CD4-positive, alpha-beta T cell treated with Interleukin-6 at 100 ng/mL for 8 hours (primary cell): ENCODE data around the gene PPP1R13B.

Source experiments
- DNase-seq: peaks from one replicate; pipeline ENCODE4 v3.0.0-alpha.2; 2020; ENCODE audit warnings: mixed read lengths, low spot score

PPP1R13B gene

GRCh38 chr14:103740991-103741689, 106.2 kb downstream of the PPP1R13B start:
- DNase-seq: no peak

- no peak for DNase-seq
Observed at GRCh38 chr14:103739793-103740501, 107.4 kb downstream of the PPP1R13B start.

- no peak for DNase-seq
Observed at GRCh38 chr14:103739466-103739792, 107.9 kb downstream of the PPP1R13B start.

DNA sequence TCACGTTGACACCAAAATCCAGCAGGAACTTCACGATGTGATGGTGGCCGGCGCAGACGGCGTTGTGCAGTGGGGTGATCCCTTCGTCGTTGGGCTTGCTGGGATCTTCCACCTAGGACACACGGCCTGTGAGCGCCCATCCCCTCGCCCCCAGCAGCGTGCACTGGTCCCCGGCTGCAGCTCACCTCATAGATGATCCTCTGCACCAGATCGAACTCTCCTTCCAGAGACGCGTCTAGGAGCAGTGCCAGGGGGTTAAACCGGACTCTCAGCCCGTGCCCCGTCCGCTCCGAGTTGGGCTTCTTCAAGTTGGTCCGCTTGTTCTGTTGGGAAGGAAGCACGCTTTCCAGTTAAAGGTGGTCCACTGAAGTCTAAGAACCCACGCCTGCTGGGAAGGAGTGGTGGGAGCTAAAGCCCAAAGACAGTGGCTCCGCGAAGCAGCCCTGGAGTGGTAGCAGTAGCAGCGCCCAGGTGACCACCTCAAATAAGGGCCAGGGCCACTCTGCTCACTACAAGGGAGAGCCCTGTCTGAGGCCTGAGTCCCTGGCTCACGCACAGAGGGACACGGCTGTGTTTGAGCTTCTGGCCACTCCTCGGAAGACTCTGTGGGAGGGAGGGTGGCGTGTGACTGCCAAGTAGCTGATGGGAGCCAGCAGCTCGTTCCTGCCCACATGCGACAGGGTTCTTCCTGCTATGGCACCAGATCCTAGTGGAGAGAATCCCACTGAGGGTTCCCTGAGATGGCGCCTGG, 108.5 kb downstream of the PPP1R13B start:
- no peak for DNase-seq

DNA sequence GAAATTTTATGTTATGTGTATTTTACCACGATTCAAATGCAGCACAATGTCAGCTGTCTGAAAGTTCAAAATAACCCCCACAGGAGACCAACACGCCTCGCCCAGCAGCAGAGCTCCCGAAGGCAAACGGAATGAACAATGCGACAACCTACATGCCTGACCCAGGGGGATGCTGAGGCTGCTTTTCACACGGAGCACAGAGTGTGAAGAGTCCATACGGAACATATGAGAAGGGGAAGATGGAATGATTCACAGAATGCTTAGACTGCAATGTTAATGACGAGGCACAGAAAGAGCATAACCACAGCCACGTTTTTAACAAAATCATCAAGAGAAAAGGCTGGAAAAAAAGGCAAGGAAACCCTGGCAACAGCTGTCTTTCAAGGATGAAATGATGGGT, 109.2 kb downstream of the PPP1R13B start:
- DNase-seq: no peak

DNA sequence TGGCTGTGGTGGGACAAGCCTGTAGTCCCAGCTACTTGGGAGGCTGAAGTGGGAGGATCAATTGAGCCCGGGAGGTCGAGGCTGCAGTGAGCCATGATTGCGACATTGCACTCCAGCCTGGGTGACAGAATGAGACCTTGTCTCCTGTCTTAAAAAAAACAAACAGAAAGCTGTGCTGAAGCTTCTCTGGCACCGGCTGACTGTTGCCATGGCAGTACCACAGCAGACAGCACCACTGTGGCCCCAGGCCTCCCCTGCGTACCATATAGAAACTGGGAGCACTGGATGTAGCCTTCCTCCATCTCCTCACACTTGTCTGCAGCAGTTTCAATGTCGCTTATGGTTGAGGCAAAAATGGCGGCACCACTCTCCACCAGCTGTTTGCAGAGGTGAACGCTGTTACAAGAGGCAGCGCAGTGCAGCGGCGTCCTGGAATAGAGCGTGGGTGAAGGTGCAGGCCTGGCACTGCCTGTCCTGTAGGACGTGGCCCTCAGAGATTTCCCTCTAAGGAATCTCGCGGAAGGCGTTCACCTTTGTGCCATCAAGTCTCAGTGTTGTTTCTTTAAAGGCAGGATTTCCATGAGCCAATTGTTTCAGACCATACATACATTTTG, 109.8 kb downstream of the PPP1R13B start:
- no peak for DNase-seq

GRCh38 chr14:103736546-103737431, 110.6 kb downstream of the PPP1R13B start:
- DNase-seq: no peak

DNA sequence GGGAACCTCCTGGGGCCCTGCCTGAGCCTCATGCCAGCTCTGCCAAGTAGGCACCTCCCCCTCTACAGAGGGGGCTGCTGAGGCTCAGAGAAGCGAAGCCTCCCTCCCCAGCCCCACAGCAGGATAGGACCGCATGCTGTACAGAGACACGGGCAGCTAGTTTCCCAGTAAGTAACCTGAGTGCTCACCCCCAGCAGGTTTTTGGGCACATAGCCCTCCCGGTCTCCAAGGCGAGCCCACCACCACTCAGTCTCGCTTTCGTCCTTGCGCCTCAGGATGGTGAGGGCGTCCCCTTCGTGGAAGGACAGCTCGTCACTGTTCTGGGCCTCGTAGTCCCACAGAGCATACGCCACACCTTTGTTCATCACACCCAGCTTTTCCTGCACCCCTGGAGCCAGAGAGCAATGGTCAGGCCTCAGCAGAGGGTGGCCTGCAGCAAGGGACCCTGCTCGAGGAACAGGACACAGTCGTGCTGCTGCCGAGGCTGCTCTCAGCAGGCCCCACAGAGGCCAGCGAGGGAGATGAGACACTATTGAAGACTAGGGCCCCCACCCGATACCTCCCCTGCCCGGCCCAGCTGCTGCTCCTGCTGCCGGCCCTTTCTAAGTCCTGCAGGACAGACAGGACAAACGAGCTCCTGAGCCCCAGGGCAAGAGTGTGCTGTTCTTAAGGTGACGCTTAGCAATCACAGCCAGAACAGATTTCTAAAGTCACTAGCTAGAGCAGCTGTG, 111.4 kb downstream of the PPP1R13B start:
- DNase-seq: no peak

- no peak for DNase-seq
Observed at GRCh38 chr14:103735439-103735814, 111.9 kb downstream of the PPP1R13B start.

GRCh38 chr14:103735022-103735421, 112.4 kb downstream of the PPP1R13B start:
- DNase-seq: no peak

- no peak for DNase-seq
Observed at GRCh38 chr14:103734081-103734888, 113.1 kb downstream of the PPP1R13B start.

DNA sequence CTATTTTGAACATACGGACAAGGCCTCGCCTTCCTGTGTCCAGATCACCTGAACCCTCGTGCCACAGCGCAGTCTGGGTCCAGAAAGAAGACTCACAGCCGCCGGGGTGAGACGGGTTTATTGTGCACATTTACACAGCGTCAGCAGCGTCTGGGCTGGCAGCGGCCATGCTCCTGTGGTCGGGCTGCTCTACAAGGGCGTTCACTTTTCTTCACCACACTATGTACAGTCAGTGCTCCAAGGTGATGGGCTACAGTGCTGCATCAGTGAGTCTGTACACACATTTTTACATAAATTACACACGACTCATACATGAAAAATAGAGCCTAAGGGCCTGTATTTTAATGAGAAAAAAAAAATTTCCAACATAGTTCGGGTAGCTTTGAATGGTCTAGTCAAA, 113.7 kb downstream of the PPP1R13B start:
- DNase-seq: no peak

- no peak for DNase-seq
Observed at GRCh38 chr14:103732868-103733620, 114.3 kb downstream of the PPP1R13B start.

DNA sequence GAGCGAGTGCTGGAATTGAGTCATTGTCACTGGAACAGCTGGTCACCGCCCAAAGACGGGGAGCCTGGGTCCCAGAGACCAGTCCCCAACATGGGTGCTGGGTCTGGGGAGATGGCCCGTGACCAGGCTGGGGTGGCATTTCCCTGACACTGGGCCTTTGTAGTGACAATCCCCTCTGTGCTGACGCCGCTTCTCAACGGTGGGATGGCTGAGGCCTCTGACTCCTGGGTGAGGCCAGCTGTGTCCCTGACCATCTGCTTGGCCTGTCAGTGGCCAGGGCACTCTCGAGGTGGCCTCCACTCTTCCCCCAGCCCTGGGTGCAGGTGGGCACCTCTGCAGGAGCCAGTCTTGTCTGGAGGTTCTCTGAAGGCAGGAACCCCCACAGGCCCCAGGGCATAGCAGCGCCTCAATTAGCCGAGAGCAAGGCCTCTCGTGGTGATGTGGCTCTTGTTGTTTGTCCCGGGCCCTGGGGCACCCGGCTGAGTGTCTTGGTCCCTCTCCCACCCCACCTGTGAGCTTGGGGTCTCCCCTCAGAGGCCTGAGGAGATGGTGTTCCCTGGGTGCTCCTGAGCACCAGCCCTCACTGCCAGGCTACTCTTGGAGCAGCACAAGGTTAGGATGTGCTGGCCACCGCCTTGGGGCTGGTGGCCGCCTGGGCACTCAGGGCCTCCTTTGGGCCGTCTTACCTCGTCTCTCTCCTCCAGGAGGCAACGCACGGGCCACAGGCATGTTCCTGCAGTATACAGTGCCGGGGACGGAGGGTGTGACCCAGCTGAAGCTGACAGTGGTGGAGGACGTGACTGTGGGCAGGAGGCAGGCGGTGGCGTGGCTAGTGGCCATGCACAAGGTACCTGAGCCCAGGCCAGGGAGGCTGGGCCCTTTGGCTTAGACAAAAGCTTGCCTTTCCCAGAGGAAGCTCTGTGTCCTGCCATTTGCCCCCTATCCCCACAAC, 115.2 kb downstream of the PPP1R13B start:
- no peak for DNase-seq

DNA sequence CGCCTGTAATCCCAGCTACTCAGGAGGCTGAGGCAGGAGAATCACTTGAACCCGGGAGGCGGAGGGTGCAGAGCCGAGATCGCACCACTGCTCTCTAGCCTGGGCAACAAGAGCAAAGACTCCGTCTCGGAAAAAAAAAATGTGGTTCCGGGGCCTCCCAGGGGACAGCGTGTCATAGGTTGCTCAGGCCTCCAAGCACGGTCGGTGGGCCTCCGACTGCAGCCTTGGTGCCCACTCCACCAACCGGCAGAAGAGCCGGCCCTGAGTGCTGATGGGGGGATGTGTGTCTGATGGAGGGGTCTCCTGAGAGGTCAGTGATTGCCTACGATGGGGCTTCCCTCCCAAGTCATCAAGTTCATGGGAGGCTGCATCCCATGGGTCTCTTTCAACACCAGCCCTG, 115.9 kb downstream of the PPP1R13B start:
- no peak for DNase-seq

GRCh38 chr14:103730490-103731035, 116.8 kb downstream of the PPP1R13B start:
- no peak for DNase-seq

DNA sequence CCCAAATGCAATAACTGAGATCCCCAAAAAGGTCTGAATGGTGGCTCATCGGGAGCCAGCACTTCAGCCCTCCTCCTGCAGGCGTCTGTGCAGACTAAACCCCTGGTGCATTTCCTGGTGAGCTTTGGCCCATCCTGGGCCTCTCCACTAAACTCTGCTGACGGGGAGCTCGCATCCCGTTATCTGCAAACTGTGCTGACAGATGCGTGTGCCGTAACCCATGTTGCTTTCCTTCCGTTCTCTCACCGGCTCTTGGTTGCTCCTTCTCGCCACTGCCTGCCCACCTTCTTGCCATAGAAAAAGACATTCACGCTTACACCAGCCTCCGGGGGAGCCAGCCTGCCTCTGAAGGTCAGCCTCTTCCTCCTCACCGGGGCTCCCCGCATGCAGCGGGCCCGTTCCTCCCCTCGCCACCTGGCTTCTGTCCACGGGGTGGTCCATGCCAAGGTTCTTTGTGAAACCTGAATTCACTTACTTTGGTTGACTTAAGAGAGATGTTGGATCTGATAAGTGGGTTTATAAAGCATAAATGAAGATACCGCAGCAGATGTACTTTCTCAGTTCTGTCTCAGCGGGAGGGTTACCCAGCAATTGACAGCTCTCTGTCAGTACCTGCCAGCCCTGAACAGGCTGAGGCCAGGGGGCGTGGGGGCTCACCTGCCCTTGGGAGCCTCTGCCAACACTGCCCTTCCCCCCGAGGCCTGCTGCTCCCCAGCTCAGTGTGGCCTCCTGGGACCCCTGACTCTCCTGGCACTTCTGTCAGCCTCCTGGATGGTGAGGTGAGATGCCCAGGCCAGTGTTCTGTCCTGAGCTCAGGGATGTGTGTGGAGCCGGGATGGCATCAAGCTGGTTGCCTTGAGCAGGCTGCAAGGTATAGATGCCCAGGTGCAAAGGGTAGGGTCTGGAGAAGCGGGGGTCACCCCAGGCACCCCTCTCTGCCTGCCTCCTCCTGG, 117.6 kb downstream of the PPP1R13B start:
- no peak for DNase-seq
